ENCODE data around the gene WSB2. TPM values are rescaled to one million over a fixed set of nuclear protein-coding genes. Genes with fewer than 3 reads are reported as not detected.
"Not testable (repeated sequence)": the region's sequence is repeated elsewhere in the genome, so short reads cannot be mapped to it uniquely, and the experiment has no call there.

WSB2 gene
- total RNA-seq, 1 experiment from 2014 or later: 55.9 TPM

DNA sequence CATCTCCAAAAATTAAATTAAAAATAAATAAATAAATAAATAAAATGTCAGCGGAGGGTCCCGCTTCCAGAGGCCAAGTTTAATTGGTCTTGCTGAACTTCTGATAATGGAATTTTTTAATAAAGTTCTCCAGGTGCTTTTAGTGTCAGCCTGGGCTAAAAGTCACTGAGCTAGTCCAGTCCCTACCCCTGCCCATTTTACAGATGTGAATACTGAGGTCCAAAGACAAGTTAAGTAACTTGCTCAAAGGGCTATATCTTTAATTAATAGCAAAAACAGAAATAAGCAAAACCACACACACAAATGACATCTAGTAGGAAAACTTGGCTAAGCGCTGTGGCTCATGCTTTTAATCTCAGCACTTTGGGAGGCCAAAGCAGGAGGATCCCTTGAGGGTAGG lies 50.1 kb downstream of the WSB2 start:
- TF ChIP-seq, protein P1, sequence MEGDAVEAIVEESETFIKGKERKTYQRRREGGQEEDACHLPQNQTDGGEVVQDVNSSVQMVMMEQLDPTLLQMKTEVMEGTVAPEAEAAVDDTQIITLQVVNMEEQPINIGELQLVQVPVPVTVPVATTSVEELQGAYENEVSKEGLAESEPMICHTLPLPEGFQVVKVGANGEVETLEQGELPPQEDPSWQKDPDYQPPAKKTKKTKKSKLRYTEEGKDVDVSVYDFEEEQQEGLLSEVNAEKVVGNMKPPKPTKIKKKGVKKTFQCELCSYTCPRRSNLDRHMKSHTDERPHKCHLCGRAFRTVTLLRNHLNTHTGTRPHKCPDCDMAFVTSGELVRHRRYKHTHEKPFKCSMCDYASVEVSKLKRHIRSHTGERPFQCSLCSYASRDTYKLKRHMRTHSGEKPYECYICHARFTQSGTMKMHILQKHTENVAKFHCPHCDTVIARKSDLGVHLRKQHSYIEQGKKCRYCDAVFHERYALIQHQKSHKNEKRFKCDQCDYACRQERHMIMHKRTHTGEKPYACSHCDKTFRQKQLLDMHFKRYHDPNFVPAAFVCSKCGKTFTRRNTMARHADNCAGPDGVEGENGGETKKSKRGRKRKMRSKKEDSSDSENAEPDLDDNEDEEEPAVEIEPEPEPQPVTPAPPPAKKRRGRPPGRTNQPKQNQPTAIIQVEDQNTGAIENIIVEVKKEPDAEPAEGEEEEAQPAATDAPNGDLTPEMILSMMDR (IDR thresholded peaks at IDR 0.05; ENCODE audit: unreplicated experiment): no peak
- no peak for DNase-seq (ENCODE audit: unreplicated experiment)
- Mint-ChIP-seq H3K36me3 (ENCODE audit: insufficient read depth, unreplicated experiment) (no peaks in the 10 kb centered on the region), H3K27ac (ENCODE audit: low read depth, unreplicated experiment) (no peak overlapping the region), H3K4me3 (ENCODE audit: unreplicated experiment) (no peak overlapping the region), H3K9me3 (ENCODE audit: unreplicated experiment) (no peaks in the 10 kb centered on the region), H3K27me3 (ENCODE audit: insufficient read depth, unreplicated experiment) (no peaks in the 10 kb centered on the region), H3K4me1 (ENCODE audit: insufficient read depth, unreplicated experiment) (no peaks in the 10 kb centered on the region)
- CTCF ChIA-PET: no interaction called here
- POLR2A ChIA-PET: no interaction called here
- intact Hi-C loops (cut with micrococcal nuclease): no loop called here
- BruUV-seq (replicated peaks): no TSS peak

DNA sequence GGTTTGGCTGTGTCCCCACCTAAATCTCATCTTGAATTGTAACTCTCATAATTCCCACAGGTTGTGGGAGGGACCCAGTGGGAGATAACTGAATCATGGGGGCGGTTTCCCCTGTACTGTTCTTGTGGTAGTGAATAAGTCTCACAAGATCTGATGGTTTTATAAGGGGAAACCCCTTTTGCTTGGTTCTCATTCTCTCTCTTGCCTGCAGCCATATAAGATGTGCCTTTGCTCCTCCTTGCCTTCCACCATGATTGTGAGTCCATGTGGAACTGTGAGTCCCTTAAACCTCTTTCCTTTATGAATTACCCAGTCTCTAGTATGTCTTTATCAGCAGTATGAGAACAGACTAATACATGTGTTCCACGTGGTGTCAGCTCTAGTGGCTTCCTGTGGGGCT lies 61.2 kb downstream of the WSB2 start:
- H3K4me1 Mint-ChIP-seq (ENCODE audit: insufficient read depth, unreplicated experiment); H3K36me3 Mint-ChIP-seq (ENCODE audit: insufficient read depth, unreplicated experiment); H3K27ac Mint-ChIP-seq (ENCODE audit: low read depth, unreplicated experiment); POLR2A ChIA-PET; H3K9me3 Mint-ChIP-seq (ENCODE audit: unreplicated experiment); BruUV-seq (replicated peaks); H3K4me3 Mint-ChIP-seq (ENCODE audit: unreplicated experiment); intact Hi-C loops (cut with micrococcal nuclease); H3K27me3 Mint-ChIP-seq (ENCODE audit: insufficient read depth, unreplicated experiment); DNase-seq (ENCODE audit: unreplicated experiment): not testable (repeated sequence)
- CTCF ChIA-PET: interaction anchor here (0.6 kb wide), 1 partner anchor 941 kb away, joined by 3 read pairs; no protein-coding TSS in a partner anchor

DNA sequence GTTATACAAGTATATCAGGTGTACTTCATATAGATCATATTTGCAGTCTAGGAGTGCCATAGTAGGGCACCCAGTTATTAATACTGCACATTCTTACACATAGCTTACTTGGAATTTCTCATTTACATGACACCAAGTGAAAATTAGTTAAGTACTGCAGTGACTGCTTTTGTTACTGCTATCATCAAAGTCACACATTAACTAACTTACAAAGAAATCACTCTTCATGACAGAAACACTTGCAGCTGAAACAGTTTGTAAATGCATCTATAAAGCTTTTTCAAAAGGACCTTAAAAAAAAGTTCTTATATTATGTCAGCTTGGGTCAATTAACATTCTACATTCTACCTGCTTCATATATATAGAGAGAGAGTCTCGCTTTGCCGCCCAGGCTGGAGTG lies 62.3 kb downstream of the WSB2 start:
- no peaks in the 10 kb centered on the region for H3K27me3 Mint-ChIP-seq (ENCODE audit: insufficient read depth, unreplicated experiment)
- POLR2A ChIA-PET: no interaction called here
- no peak overlapping the region for H3K4me3 Mint-ChIP-seq (ENCODE audit: unreplicated experiment)
- TF ChIP-seq, protein P1 (IDR thresholded peaks at IDR 0.05; ENCODE audit: unreplicated experiment): no peak
- no peaks in the 10 kb centered on the region for H3K4me1 Mint-ChIP-seq (ENCODE audit: insufficient read depth, unreplicated experiment)
- no peak overlapping the region for H3K27ac Mint-ChIP-seq (ENCODE audit: low read depth, unreplicated experiment)
- H3K9me3 Mint-ChIP-seq (ENCODE audit: unreplicated experiment): no peaks in the 10 kb centered on the region
- DNase-seq (ENCODE audit: unreplicated experiment): no peak
- H3K36me3 Mint-ChIP-seq (ENCODE audit: insufficient read depth, unreplicated experiment): no peaks in the 10 kb centered on the region
- intact Hi-C loops (cut with micrococcal nuclease): no loop called here
- no TSS peak for BruUV-seq (replicated peaks)
- CTCF ChIA-PET: interaction anchor here (0.6 kb wide), 1 partner anchor 36 kb away, joined by 5 read pairs; no protein-coding TSS in a partner anchor

DNA sequence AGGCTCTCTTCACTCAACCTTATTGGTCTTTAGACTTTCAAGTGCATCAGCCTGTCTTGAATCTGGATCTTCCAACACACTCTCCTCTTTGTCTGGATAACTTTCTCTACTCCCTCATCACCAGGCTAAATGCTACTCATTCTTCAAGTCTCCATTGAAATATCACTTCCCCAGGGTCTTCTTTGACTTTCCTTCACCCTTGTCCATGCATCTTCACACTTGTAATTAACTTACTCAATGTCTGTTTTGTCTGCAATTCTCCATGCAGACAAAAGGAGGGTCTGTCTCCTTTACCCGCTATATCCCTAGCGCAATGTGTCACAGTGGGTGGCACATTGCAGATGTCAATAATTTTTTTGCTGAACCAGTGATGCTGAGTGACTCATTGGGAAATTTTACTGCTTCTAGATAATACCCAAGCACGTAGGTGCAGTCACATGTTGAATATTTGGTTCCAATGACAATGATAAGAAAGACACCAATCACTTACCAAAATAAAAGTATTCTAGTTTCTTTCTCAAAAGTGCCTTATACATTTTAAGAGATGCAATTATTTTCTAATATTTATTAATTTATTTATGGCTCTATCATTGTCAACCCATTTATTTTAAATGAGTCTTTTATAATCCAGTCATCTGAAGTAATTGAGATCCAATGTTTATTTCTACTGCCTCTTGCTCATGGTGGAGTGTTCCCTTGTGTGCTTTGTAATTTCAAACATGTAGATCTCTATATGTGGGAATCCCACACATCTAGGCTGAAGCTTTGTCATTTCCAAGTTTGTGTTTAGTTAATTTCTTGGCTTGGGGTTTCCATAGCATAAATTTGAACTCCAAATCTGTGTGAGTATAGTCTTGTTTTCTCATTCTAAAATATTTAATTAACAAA lies 66.2 kb downstream of the WSB2 start:
- BruUV-seq (replicated peaks): no TSS peak
- TF ChIP-seq, protein P1 (IDR thresholded peaks at IDR 0.05; ENCODE audit: unreplicated experiment): no peak
- H3K9me3 Mint-ChIP-seq (ENCODE audit: unreplicated experiment): no peaks in the 10 kb centered on the region
- POLR2A ChIA-PET: no interaction called here
- no peak overlapping the region for H3K4me3 Mint-ChIP-seq (ENCODE audit: unreplicated experiment)
- no peaks in the 10 kb centered on the region for H3K4me1 Mint-ChIP-seq (ENCODE audit: insufficient read depth, unreplicated experiment)
- intact Hi-C loops (cut with micrococcal nuclease): no loop called here
- no peak overlapping the region for H3K27ac Mint-ChIP-seq (ENCODE audit: low read depth, unreplicated experiment)
- no peak for DNase-seq (ENCODE audit: unreplicated experiment)
- no peaks in the 10 kb centered on the region for H3K27me3 Mint-ChIP-seq (ENCODE audit: insufficient read depth, unreplicated experiment)
- H3K36me3 Mint-ChIP-seq (ENCODE audit: insufficient read depth, unreplicated experiment): peaks cover under 1% of the 10 kb centered on the region
- CTCF ChIA-PET: no interaction called here

Data from MCF 10A (cell line).